ENCODE measurements around the gene JUP. TPM values are rescaled to one million over a fixed set of nuclear protein-coding genes. Genes with fewer than 3 reads are reported as not detected.
A peak's percentile ranks its signal among the peaks of the same experiment; 100 is the strongest.

Gene JUP
- total and polyA plus RNA-seq, 2 of the 13 experiments (the other 11 are each of a cell fraction or from before 2014, with no cell fraction given), result 12.1 to 20.6 TPM

DNA sequence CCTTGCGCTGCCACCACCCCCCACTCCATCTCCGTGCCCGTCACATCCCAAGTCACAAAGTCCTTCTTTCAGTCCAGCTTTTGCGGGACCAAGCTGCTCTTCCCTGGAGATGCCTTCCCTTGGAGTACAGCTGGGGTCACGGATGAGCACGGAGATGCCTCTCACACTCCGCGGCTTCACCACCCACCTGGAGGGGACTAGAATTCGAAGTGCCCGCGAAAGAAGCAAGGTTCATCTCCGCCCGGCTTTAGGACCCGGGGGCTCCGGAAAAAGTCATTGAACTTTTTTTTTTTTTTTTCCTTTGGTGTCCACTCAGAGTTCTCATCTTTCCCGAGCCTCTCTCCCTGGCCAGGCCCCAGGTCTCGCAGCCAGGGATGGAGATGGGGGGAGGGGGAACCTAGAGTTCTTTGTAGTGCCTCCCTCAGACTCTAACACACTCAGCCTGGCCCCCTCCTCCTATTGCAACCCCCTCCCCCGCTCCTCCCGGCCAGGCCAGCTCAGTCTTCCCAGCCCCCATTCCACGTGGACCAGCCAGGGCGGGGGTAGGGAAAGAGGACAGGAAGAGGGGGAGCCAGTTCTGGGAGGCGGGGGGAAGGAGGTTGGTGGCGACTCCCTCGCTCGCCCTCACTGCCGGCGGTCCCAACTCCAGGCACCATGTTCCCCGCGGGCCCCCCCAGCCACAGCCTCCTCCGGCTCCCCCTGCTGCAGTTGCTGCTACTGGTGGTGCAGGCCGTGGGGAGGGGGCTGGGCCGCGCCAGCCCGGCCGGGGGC lies 26.1 kb upstream of the JUP start, which contains the start of gene FKBP10 (continued):
- TF ChIP-seq, protein P1, sequence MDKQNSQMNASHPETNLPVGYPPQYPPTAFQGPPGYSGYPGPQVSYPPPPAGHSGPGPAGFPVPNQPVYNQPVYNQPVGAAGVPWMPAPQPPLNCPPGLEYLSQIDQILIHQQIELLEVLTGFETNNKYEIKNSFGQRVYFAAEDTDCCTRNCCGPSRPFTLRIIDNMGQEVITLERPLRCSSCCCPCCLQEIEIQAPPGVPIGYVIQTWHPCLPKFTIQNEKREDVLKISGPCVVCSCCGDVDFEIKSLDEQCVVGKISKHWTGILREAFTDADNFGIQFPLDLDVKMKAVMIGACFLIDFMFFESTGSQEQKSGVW (CRISPR knock-in tag; IDR thresholded peaks at IDR 0.05; ENCODE audit: borderline replicate concordance), result no peak
- TF ChIP-seq, protein P2, sequence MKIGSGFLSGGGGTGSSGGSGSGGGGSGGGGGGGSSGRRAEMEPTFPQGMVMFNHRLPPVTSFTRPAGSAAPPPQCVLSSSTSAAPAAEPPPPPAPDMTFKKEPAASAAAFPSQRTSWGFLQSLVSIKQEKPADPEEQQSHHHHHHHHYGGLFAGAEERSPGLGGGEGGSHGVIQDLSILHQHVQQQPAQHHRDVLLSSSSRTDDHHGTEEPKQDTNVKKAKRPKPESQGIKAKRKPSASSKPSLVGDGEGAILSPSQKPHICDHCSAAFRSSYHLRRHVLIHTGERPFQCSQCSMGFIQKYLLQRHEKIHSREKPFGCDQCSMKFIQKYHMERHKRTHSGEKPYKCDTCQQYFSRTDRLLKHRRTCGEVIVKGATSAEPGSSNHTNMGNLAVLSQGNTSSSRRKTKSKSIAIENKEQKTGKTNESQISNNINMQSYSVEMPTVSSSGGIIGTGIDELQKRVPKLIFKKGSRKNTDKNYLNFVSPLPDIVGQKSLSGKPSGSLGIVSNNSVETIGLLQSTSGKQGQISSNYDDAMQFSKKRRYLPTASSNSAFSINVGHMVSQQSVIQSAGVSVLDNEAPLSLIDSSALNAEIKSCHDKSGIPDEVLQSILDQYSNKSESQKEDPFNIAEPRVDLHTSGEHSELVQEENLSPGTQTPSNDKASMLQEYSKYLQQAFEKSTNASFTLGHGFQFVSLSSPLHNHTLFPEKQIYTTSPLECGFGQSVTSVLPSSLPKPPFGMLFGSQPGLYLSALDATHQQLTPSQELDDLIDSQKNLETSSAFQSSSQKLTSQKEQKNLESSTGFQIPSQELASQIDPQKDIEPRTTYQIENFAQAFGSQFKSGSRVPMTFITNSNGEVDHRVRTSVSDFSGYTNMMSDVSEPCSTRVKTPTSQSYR (CRISPR knock-in tag; IDR thresholded peaks at IDR 0.05; ENCODE audit: borderline replicate concordance), result peak; percentile 97
- TF ChIP-seq HCFC1 (IDR thresholded peaks at IDR 0.05; ENCODE audit: low read depth, low read length), result no peak
- TF ChIP-seq GATAD2A (CRISPR knock-in tag; IDR thresholded peaks at IDR 0.05), result 0 out of 2 replicates have a peak, but pooled peaks have one; percentile 24
- no peak for TF ChIP-seq NR2C2 (CRISPR knock-in tag; IDR thresholded peaks at IDR 0.05; ENCODE audit: borderline replicate concordance)
- no peak for TF ChIP-seq BORCS8-MEF2B (CRISPR knock-in tag; IDR thresholded peaks at IDR 0.05)
- no peak for TF ChIP-seq ZNF782 (CRISPR knock-in tag; IDR thresholded peaks at IDR 0.05; ENCODE audit: borderline replicate concordance)
- TF ChIP-seq ZNF354B (CRISPR knock-in tag; IDR thresholded peaks at IDR 0.05), result no peak; the same call in 1 of the 2 replicates
- TF ChIP-seq ZNF768 (CRISPR knock-in tag; IDR thresholded peaks at IDR 0.05), result peak; percentile 33; the same call in 1 of the 2 replicates
- TF ChIP-seq, protein P3, sequence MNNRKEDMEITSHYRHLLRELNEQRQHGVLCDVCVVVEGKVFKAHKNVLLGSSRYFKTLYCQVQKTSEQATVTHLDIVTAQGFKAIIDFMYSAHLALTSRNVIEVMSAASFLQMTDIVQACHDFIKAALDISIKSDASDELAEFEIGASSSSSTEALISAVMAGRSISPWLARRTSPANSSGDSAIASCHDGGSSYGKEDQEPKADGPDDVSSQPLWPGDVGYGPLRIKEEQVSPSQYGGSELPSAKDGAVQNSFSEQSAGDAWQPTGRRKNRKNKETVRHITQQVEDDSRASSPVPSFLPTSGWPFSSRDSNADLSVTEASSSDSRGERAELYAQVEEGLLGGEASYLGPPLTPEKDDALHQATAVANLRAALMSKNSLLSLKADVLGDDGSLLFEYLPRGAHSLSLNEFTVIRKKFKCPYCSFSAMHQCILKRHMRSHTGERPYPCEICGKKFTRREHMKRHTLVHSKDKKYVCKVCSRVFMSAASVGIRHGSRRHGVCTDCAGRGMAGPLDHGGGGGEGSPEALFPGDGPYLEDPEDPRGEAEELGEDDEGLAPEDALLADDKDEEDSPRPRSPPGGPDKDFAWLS (CRISPR knock-in tag; IDR thresholded peaks at IDR 0.05; ENCODE audit: borderline replicate concordance), result no peak
- TF ChIP-seq, protein P4, sequence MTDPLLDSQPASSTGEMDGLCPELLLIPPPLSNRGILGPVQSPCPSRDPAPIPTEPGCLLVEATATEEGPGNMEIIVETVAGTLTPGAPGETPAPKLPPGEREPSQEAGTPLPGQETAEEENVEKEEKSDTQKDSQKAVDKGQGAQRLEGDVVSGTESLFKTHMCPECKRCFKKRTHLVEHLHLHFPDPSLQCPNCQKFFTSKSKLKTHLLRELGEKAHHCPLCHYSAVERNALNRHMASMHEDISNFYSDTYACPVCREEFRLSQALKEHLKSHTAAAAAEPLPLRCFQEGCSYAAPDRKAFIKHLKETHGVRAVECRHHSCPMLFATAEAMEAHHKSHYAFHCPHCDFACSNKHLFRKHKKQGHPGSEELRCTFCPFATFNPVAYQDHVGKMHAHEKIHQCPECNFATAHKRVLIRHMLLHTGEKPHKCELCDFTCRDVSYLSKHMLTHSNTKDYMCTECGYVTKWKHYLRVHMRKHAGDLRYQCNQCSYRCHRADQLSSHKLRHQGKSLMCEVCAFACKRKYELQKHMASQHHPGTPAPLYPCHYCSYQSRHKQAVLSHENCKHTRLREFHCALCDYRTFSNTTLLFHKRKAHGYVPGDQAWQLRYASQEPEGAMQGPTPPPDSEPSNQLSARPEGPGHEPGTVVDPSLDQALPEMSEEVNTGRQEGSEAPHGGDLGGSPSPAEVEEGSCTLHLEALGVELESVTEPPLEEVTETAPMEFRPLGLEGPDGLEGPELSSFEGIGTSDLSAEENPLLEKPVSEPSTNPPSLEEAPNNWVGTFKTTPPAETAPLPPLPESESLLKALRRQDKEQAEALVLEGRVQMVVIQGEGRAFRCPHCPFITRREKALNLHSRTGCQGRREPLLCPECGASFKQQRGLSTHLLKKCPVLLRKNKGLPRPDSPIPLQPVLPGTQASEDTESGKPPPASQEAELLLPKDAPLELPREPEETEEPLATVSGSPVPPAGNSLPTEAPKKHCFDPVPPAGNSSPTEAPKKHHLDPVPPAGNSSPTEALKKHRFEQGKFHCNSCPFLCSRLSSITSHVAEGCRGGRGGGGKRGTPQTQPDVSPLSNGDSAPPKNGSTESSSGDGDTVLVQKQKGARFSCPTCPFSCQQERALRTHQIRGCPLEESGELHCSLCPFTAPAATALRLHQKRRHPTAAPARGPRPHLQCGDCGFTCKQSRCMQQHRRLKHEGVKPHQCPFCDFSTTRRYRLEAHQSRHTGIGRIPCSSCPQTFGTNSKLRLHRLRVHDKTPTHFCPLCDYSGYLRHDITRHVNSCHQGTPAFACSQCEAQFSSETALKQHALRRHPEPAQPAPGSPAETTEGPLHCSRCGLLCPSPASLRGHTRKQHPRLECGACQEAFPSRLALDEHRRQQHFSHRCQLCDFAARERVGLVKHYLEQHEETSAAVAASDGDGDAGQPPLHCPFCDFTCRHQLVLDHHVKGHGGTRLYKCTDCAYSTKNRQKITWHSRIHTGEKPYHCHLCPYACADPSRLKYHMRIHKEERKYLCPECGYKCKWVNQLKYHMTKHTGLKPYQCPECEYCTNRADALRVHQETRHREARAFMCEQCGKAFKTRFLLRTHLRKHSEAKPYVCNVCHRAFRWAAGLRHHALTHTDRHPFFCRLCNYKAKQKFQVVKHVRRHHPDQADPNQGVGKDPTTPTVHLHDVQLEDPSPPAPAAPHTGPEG (CRISPR knock-in tag; IDR thresholded peaks at IDR 0.05), result no peak
- 0 out of 2 replicates have a peak, but pooled peaks have one; percentile 70 for TF ChIP-seq RARG (CRISPR knock-in tag; IDR thresholded peaks at IDR 0.05; ENCODE audit: low read depth)
- peak; percentile 85; the same call in 1 of the 2 replicates for TF ChIP-seq ZSCAN22 (CRISPR knock-in tag; IDR thresholded peaks at IDR 0.05)
- no peak for TF ChIP-seq PAF1 (CRISPR knock-in tag; IDR thresholded peaks at IDR 0.05)
- no peak for TF ChIP-seq ZNF430 (CRISPR knock-in tag; IDR thresholded peaks at IDR 0.05)
- peak; percentile 69 for TF ChIP-seq GATA4 (IDR thresholded peaks at IDR 0.05; ENCODE audit: borderline replicate concordance, low read depth)
- TF ChIP-seq ZNF776 (CRISPR knock-in tag; IDR thresholded peaks at IDR 0.05), result peak; percentile 79; the same call in 1 of the 2 replicates
- TF ChIP-seq NFKBIZ (CRISPR knock-in tag; IDR thresholded peaks at IDR 0.05), result no peak
